ENCODE results near the gene PDLIM1.

The PDLIM1 gene

DNA sequence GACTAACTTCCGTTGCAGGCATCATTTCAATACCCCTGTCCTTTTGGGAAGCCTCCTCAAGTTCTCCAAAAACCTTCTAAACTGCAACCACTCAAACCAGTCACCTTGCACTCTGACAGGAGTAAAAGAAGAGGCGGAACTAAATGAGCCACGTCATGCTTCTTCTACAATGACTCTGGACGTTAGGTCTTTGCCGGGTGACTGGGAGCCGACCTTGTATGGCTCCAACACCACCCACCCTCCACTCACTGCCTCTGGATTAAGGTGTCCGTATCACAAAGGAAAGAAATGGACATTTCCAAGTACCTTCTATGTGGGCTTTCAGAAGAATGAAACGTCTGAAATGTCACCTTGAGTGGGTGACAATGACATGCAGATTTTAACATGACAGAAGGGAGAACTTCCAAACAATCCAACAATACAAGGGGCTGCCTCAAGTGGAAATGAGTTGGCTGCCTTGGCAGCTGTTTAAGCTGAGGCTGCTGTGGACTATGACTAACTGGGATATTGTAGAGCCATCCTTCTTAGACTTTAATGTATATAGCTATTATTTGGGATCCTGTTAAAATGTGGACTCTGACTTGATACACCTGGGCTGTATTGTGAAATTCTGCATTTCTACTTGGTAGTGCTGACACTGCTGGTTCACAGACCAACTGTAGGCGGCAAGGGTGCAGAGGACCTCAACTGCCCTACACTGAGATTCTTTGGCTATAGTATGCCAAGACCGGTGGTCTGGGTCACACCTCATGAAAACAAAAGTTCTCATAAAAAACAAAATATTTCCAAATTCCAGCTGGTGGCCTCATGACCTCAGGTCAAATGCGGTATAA, 33.8 kb upstream of the PDLIM1 start:
- H3K9me2 ChIP-seq (ENCODE audit: low read depth, low read length) = no peaks in the 10 kb centered on the region
- H4K20me1 ChIP-seq (ENCODE audit: insufficient read depth, low read length) = no peaks in the 10 kb centered on the region
- no peak overlapping the region for H3K4me3 ChIP-seq (ENCODE audit: low read depth, low read length, poor library complexity, severe bottlenecking)
- TF ChIP-seq, protein P1, sequence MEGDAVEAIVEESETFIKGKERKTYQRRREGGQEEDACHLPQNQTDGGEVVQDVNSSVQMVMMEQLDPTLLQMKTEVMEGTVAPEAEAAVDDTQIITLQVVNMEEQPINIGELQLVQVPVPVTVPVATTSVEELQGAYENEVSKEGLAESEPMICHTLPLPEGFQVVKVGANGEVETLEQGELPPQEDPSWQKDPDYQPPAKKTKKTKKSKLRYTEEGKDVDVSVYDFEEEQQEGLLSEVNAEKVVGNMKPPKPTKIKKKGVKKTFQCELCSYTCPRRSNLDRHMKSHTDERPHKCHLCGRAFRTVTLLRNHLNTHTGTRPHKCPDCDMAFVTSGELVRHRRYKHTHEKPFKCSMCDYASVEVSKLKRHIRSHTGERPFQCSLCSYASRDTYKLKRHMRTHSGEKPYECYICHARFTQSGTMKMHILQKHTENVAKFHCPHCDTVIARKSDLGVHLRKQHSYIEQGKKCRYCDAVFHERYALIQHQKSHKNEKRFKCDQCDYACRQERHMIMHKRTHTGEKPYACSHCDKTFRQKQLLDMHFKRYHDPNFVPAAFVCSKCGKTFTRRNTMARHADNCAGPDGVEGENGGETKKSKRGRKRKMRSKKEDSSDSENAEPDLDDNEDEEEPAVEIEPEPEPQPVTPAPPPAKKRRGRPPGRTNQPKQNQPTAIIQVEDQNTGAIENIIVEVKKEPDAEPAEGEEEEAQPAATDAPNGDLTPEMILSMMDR (IDR thresholded peaks at IDR 0.05; ENCODE audit: low read length) = no peak
- no peak for TF ChIP-seq EZH2 (IDR thresholded peaks at IDR 0.05; ENCODE audit: borderline replicate concordance, low read length)
- no peak overlapping the region for H2AFZ ChIP-seq (ENCODE audit: low read length)
- H3K9ac ChIP-seq (ENCODE audit: low read length) = no peak overlapping the region
- H3K27ac ChIP-seq (ENCODE audit: low read depth, low read length, poor library complexity, severe bottlenecking) = no peak overlapping the region
- H3K4me1 ChIP-seq (ENCODE audit: insufficient read depth, low read length, severe bottlenecking) = no peaks in the 10 kb centered on the region
- H3K9me3 ChIP-seq (ENCODE audit: low read length) = no peaks in the 10 kb centered on the region
- H3K36me3 ChIP-seq (ENCODE audit: insufficient read depth, low read length) = no peaks in the 10 kb centered on the region
- H3K79me2 ChIP-seq (ENCODE audit: insufficient read depth, low read length) = no peaks in the 10 kb centered on the region
- no peaks in the 10 kb centered on the region for H3F3A ChIP-seq (ENCODE audit: insufficient read depth, low read length)
- H3K27me3 ChIP-seq (ENCODE audit: insufficient read depth, low read length) = no peaks in the 10 kb centered on the region
- no peak overlapping the region for H3K4me2 ChIP-seq (ENCODE audit: low read length)

DNA sequence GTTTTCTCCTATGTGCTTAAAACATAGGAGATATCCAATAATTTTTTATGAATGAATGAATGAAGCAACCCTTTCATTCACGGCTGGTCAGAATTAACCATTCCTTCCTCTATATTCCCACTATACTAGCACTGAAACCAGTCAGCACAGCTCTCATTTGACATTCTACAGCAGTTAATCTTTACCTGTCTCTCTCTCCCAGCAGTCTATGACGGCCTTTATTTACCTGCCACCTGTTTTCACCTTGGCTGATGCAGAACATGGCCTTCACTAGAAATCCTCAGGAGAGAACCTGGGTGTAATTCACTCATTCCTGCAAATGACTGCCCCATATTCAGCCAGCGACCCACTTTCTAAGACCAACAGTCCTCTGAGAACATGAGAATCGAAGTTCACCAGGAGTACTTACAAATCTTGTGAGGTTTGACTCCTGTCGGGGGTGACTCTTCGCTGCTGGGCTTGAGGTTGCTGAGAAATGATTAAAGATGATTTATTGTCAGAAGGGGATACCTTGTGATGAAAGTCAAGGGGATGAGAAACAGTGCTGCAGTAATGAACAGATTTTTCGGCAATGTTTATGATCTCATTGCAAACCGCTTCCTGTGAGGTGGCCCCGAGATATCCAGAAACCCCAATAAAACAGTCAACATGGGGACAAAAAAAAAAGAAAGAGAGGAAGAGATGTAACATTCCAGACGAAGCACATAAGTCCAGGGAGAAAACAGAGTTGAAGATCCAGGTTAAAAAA, 30.9 kb upstream of the PDLIM1 start:
- Histone ChIP-seq H3K36me3 (ENCODE audit: insufficient read depth, low read length) (no peaks in the 10 kb centered on the region), H3K27ac (ENCODE audit: low read depth, low read length, poor library complexity, severe bottlenecking) (no peak overlapping the region)

DNA sequence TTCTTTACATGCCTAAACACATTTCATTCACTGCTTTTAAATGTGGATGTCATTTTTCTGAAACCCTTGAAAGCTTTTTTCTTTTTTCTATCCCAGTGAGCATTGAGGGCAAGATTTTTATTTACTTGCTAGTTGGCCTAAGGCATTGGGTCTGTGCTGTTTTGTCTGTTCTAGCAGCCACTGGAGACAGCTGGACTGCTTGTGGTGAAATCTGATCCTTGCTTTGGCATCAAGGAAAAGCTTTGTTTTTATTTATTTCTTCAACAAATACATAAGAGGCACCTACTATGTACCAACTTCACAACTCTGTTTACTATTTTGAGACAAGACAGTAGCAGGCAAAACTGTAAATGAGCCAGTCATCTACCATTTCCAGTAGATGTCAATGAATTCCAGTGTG, 28.4 kb upstream of the PDLIM1 start:
- Histone ChIP-seq H2AFZ (ENCODE audit: low read length) (no peak overlapping the region), H3K27ac (ENCODE audit: low read depth, low read length, poor library complexity, severe bottlenecking) (no peak overlapping the region)

More for the DNA sequence above, 30.9 kb upstream of the PDLIM1 start:
- H2AFZ ChIP-seq (ENCODE audit: low read length) = no peak overlapping the region
- H3K4me3 ChIP-seq (ENCODE audit: low read depth, low read length, poor library complexity, severe bottlenecking) = no peak overlapping the region
- no peaks in the 10 kb centered on the region for H3K79me2 ChIP-seq (ENCODE audit: insufficient read depth, low read length)
- H3K4me1 ChIP-seq (ENCODE audit: insufficient read depth, low read length, severe bottlenecking) = no peaks in the 10 kb centered on the region
- no peak overlapping the region for H3K4me2 ChIP-seq (ENCODE audit: low read length)
- no peaks in the 10 kb centered on the region for H3K27me3 ChIP-seq (ENCODE audit: insufficient read depth, low read length)
- H3F3A ChIP-seq (ENCODE audit: insufficient read depth, low read length) = no peaks in the 10 kb centered on the region
- TF ChIP-seq, protein P1 (IDR thresholded peaks at IDR 0.05; ENCODE audit: low read length) = no peak
- no peak for TF ChIP-seq EZH2 (IDR thresholded peaks at IDR 0.05; ENCODE audit: borderline replicate concordance, low read length)
- no peaks in the 10 kb centered on the region for H3K9me2 ChIP-seq (ENCODE audit: low read depth, low read length)
- no peaks in the 10 kb centered on the region for H4K20me1 ChIP-seq (ENCODE audit: insufficient read depth, low read length)
- no peak overlapping the region for H3K9ac ChIP-seq (ENCODE audit: low read length)
- no peaks in the 10 kb centered on the region for H3K9me3 ChIP-seq (ENCODE audit: low read length)

More for the DNA sequence above, 28.4 kb upstream of the PDLIM1 start:
- Histone ChIP-seq H3K9me2 (ENCODE audit: low read depth, low read length) (no peaks in the 10 kb centered on the region), H3K27me3 (ENCODE audit: insufficient read depth, low read length) (no peaks in the 10 kb centered on the region), H3K79me2 (ENCODE audit: insufficient read depth, low read length) (no peaks in the 10 kb centered on the region), H3K4me2 (ENCODE audit: low read length) (no peak overlapping the region), H4K20me1 (ENCODE audit: insufficient read depth, low read length) (no peaks in the 10 kb centered on the region), H3K9me3 (ENCODE audit: low read length) (no peaks in the 10 kb centered on the region), H3K4me1 (ENCODE audit: insufficient read depth, low read length, severe bottlenecking) (no peaks in the 10 kb centered on the region), H3K36me3 (ENCODE audit: insufficient read depth, low read length) (no peaks in the 10 kb centered on the region), H3K9ac (ENCODE audit: low read length) (no peak overlapping the region), H3K4me3 (ENCODE audit: low read depth, low read length, poor library complexity, severe bottlenecking) (no peak overlapping the region), H3F3A (ENCODE audit: insufficient read depth, low read length) (no peaks in the 10 kb centered on the region)
- TF ChIP-seq EZH2 (IDR thresholded peaks at IDR 0.05; ENCODE audit: borderline replicate concordance, low read length) = no peak
- TF ChIP-seq, protein P1 (IDR thresholded peaks at IDR 0.05; ENCODE audit: low read length) = no peak
